ENCODE data around the gene HEXB. TPM values are rescaled to one million over a fixed set of nuclear protein-coding genes. Genes with fewer than 3 reads are reported as not detected.

HEXB gene
- total and polyA plus RNA-seq, 9 of the 15 experiments (the other 6 are each of a cell fraction or from before 2014, with no cell fraction given): 22.9 to 158 (median 108) TPM

- TF ChIP-seq NFXL1 (CRISPR knock-in tag; IDR thresholded peaks at IDR 0.05) (no peak), MYC (IDR thresholded peaks at IDR 0.05; ENCODE audit: low read depth, low read length) (no peak), MYC (CRISPR knock-in tag; IDR thresholded peaks at IDR 0.05; ENCODE audit: borderline replicate concordance, low read depth) (no peak), GABPB1 (CRISPR knock-in tag; IDR thresholded peaks at IDR 0.05) (no peak), ID3 (CRISPR knock-in tag; IDR thresholded peaks at IDR 0.05) (no peak), ID3 (tag; IDR thresholded peaks at IDR 0.05) (no peak), ZNF324 (CRISPR knock-in tag; IDR thresholded peaks at IDR 0.05) (no peak), NELFE (IDR thresholded peaks at IDR 0.05; ENCODE audit: insufficient read depth, insufficient read length) (no peak), LARP7 (IDR thresholded peaks at IDR 0.05) (no peak), TFAM (CRISPR knock-in tag; conservative IDR thresholded peaks at IDR 0.05) (no peak)
These were observed 76.2 kb downstream of the HEXB start (continued) for GRCh38 chr5:74761241-74761640.

GRCh38 chr5:74762599-74762998, 77.6 kb downstream of the HEXB start:
- Histone ChIP-seq H3K9ac (ENCODE audit: insufficient read depth in 1 of 2, low read depth in 2 of 2, low read length in 2 of 2) (no peak overlapping the region), H3K27ac (ENCODE audit: extremely low read depth, low read depth, low read length) (no peak overlapping the region), H2AFZ (ENCODE audit: low read depth, low read length) (no peak overlapping the region), H3K36me3 (ENCODE audit: control insufficient read depth, insufficient read depth, low read length) (peaks cover 72% of the 10 kb centered on the region; the same call in 2 of the 3 replicates), H3K27me3 (ENCODE audit: control insufficient read depth in 2 of 2, insufficient read depth in 2 of 2, low read length in 2 of 2) (no peaks in the 10 kb centered on the region), H3K4me1 (replicated peaks in 1 of 2; ENCODE audit: control insufficient read depth in 2 of 2, insufficient read depth in 2 of 2, low read length in 2 of 2) (peaks cover 4 to 12% of the 10 kb centered on the region in 2 experiments; a peak in 3 of 5 replicates), H3K79me2 (ENCODE audit: control insufficient read depth, insufficient read depth, low read length) (peaks cover 39% of the 10 kb centered on the region), H3K9me3 (replicated peaks; ENCODE audit: control insufficient read depth, insufficient read depth, low read depth, low read length) (no peaks in the 10 kb centered on the region), H3K4me3 (no peak overlapping the region), H3K4me2 (ENCODE audit: insufficient read depth, low read length) (no peak overlapping the region), H3K9me1 (ENCODE audit: control insufficient read depth, insufficient read depth, low read length) (no peaks in the 10 kb centered on the region), H4K20me1 (replicated peaks; ENCODE audit: control insufficient read depth, insufficient read depth, low read length) (peaks cover 3% of the 10 kb centered on the region; the same call in 1 of the 2 replicates)
- FAIRE-seq: no peak
- ChIA-PET CTCF (ENCODE audit: low intra/inter-chr PET ratio) (no interaction called here), POLR2A (interaction anchor here (1.4 to 1.7 kb wide), 2 partner anchors 8 to 17 kb away, joined by 4 read pairs; no protein-coding TSS in a partner anchor)
- no peak for DNase-seq (ENCODE audit: extremely low read depth in 1 of 4, low spot score in 3 of 4)
- TF ChIP-seq NUFIP1 (IDR thresholded peaks at IDR 0.05; ENCODE audit: partially characterized antibody): no peak
- TF ChIP-seq ATF3 (IDR thresholded peaks at IDR 0.05): peak; percentile 43
- TF ChIP-seq ATF3 (CRISPR knock-in tag; conservative IDR thresholded peaks at IDR 0.05): no peak
- peak; percentile 60; the same call in 1 of the 2 replicates for TF ChIP-seq FOSL1 (tag; conservative IDR thresholded peaks at IDR 0.05)
- no TSS peak for BruUV-seq (replicated peaks)
- in situ Hi-C loops (cut with MboI) (no loop called here), intact Hi-C loops (cut with micrococcal nuclease) (no loop called here)
- no peak for ATAC-seq
- WGBS (ENCODE audit: insufficient coverage, low coverage, missing lambda C conversion rate): 97% methylated on average over 2 of the region's 2 CpGs
